Muscle layer of colon (tissue), 2 donors: Measurements from ENCODE around the gene NKAIN2.

ENCODE experiments used
- H3K27ac ChIP-seq: one replicate; pipeline ENCODE4 v1.7.0; 2013; ENCODE audit warnings: low read depth, mild to moderate bottlenecking, low read length, moderate library complexity
- H3K27me3 ChIP-seq, 2 donors: one replicate each; pipeline ENCODE4 v1.7.0; 2013; ENCODE audit warnings: low read length in 2 of 2, mild to moderate bottlenecking in 2 of 2; ENCODE audit not compliant: insufficient read depth in 2 of 2, control insufficient read depth in 1 of 2
- H3K36me3 ChIP-seq: one replicate; pipeline ENCODE4 v1.7.0; 2013; ENCODE audit warnings: mild to moderate bottlenecking, low read length; ENCODE audit not compliant: insufficient read depth
- H3K4me1 ChIP-seq: one replicate; pipeline ENCODE4 v1.7.0; 2013; ENCODE audit warnings: mild to moderate bottlenecking, low read length; ENCODE audit not compliant: insufficient read depth
- H3K4me3 ChIP-seq, 2 donors: one replicate each; pipeline ENCODE4 v1.7.0; 2013; ENCODE audit warnings: low read length in 2 of 2, low read depth in 1 of 2, mild to moderate bottlenecking in 1 of 2, moderate library complexity in 1 of 2
- H3K9ac ChIP-seq: one replicate; pipeline ENCODE4 v1.7.0; 2013; ENCODE audit warnings: low read length
- H3K9me3 ChIP-seq: one replicate; pipeline ENCODE4 v1.7.0; 2013; ENCODE audit warnings: mild to moderate bottlenecking, low read length
- donor health status: abdominal sarcoma.
- donor health status: Adenocarcinoma of cecum.

The NKAIN2 gene

DNA sequence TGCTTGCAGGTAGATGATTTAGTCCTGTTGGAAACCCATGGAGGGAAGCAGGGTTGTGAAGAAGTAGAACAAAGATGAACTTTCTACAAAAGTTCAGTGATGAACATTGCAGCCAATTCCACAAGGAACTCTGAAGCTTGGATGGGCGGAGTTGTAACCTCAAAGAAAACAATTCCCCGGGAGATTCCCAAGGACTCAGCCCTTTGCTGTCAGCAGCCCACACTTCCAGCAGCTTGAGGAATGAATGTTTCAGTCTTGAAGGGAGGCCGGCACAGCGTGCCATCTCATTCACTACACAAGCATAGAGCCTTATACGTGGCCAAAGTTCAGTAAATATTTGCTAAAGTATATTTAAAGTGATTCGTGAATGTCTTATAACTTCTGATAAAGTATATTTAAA lies 269.4 kb downstream of the NKAIN2 start:
- H3K4me1 ChIP-seq = peaks cover 6% of the 10 kb centered on the region
- H3K4me3 ChIP-seq = no peak overlapping the region
- H3K9ac ChIP-seq = no peak overlapping the region
- H3K9me3 ChIP-seq = no peaks in the 10 kb centered on the region
- no peaks in the 10 kb centered on the region for H3K27me3 ChIP-seq
- no peaks in the 10 kb centered on the region for H3K36me3 ChIP-seq
- H3K27ac ChIP-seq = no peak overlapping the region

DNA sequence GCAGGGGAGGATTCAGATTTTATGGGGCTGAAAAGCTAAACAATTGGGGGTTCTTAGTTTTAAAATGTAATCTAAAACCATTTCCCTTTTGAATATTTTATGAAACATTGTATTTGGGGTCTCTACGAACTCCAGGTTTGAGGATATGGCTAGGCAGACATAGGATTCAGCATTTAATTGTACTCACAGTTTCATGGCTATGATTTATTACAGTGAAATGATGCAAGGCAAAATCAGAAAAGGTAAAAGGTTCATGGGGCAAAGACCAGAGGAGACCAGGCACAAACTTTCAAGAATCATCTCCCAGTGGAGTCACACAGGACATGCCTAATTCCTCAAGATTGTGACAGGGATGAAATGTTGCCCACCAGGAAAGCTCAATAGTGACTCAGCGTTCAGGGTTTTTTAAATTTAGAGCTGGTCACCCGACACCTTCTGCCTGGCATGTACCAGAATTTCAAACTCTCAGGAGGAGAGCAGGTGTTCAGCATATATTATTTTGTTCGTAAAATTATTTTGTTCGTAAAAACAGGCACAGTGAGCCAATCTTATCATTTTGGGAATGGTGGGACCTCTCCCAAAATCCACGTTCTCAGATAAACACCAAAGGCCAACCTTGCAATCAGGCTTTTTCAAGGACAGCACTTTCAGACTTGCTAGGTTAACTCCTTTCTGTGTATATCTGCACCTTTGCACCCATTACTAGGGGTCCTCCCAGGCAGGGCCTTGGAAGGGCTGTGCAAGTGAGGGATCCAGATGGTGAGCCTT lies 270.3 kb downstream of the NKAIN2 start:
- no peak overlapping the region for H3K27ac ChIP-seq
- H3K4me3 ChIP-seq = no peak overlapping the region
- H3K27me3 ChIP-seq = no peaks in the 10 kb centered on the region
- H3K9me3 ChIP-seq = no peaks in the 10 kb centered on the region
- peaks cover 6% of the 10 kb centered on the region for H3K4me1 ChIP-seq
- no peaks in the 10 kb centered on the region for H3K36me3 ChIP-seq
- H3K9ac ChIP-seq = no peak overlapping the region

DNA sequence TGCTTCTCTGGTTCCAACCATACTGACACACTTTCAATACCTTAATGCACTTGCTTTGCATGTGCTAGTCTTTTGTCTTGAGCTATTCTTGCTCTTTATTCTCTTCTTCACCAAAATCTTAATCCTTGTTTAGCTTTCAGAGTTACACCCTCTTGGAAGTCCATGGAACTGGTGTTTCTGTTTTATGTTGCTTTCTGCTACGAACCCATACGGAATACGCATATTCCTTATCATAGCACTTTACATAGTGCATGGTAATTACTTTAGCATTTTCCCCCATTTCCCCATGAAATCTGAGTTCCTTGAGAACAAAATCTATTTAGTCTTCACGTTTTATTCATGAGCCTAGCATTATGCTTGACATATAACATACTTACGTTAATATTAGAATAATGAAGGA lies 270.9 kb downstream of the NKAIN2 start:
- Histone ChIP-seq H3K9me3 (no peaks in the 10 kb centered on the region), H3K4me1 (peaks cover 6% of the 10 kb centered on the region), H3K27me3 (no peaks in the 10 kb centered on the region), H3K9ac (no peak overlapping the region), H3K27ac (no peak overlapping the region), H3K4me3 (no peak overlapping the region), H3K36me3 (no peaks in the 10 kb centered on the region)

DNA sequence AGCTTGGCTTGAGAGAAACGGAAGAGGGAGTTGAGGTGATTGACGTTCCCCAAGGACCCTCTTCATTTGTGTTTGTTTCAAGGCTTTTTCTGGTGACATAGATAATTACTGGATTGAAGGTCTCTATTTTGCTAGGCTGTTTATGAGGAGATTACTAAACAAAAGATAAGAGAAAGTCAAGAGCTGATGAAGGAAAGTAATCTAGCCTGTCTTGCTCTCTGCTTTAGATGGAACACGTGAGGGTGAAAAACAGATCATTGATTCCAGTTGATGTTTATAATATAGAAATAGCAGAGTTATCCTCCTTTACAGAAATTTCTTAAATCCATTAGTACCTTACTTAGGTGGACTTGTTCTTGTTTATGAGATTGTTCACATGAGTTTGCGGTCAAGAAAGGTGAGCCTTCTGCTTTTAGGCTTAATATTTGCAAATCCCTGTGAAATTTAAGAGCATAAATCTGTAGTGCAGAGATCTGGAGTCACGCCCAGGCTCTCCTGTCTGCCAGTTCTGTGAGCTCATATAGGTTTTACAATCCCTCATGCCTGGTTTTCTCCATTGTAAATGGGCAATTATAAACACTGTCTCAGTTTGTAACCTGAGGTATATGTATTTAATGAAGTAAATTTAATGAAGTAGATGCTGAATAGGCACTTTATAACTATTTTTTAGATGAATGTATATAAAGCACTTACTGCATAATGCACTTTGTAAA lies 272.8 kb downstream of the NKAIN2 start:
- Histone ChIP-seq H3K9me3 (no peaks in the 10 kb centered on the region), H3K27ac (no peak overlapping the region), H3K4me3 (no peak overlapping the region), H3K27me3 (no peaks in the 10 kb centered on the region), H3K4me1 (peaks cover 6% of the 10 kb centered on the region), H3K36me3 (no peaks in the 10 kb centered on the region), H3K9ac (no peak overlapping the region)

DNA sequence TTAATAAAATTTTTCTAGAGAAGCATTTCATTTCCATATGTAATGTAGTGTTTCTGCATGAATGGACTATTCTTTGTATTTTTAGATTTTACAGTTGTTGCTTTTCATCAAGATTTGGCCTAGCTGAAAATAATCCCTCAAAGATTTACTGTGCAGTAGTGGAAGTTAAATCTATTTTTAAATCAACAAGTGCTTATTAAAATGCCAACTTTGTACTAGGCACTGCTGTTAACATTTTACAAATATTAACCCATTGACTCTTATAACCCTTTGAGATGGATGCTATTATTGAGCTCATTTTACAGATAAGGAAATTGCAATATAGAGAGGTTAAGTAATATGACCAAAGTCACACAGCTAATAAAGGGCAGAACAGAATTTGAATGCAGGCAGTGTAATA lies 274.5 kb downstream of the NKAIN2 start:
- no peaks in the 10 kb centered on the region for H3K36me3 ChIP-seq
- no peaks in the 10 kb centered on the region for H3K9me3 ChIP-seq
- no peak overlapping the region for H3K4me3 ChIP-seq
- H3K4me1 ChIP-seq = peaks cover 6% of the 10 kb centered on the region
- no peak overlapping the region for H3K27ac ChIP-seq
- no peaks in the 10 kb centered on the region for H3K27me3 ChIP-seq
- no peak overlapping the region for H3K9ac ChIP-seq

DNA sequence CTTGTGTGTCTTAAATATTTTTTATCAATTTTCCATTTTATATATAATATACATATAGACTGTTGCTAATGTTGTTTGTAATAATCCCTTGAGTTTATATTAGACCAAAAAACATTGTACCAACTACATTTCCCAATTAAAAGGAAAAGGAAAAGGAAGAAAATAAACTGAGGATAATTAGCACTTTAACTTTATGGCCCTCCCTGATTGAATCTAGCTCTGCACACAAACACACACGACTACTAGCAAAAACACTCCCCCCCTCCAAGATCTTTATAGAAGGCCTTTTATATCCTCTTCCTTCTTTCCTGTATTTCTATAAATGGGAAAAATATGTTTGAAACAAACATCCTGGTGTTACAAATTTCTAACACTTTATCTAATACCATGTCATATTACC lies 276.8 kb downstream of the NKAIN2 start:
- Histone ChIP-seq H3K4me1 (peaks cover 6% of the 10 kb centered on the region), H3K9me3 (no peaks in the 10 kb centered on the region), H3K4me3 (no peak overlapping the region), H3K36me3 (no peaks in the 10 kb centered on the region), H3K9ac (no peak overlapping the region), H3K27me3 (no peaks in the 10 kb centered on the region), H3K27ac (no peak overlapping the region)

DNA sequence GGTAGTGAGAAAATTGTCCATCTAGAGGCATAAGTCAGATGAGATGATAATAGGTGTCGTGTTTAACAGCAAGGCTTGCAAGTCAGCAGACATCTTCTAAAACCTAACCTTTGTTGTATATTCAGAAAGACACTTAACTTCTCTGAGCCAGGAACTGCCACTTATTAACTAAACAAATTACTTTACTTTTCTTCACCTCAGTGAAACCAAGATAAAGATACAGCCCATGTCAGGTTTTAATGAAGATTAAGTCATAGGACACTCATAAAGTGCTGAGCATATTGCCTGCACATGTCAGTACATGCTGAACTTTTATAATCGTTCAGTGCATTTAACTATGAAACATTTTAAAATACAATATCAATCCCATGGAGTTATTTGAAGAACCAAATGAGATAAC lies 286.8 kb downstream of the NKAIN2 start:
- no peak overlapping the region for H3K9ac ChIP-seq
- H3K27ac ChIP-seq = no peak overlapping the region
- H3K9me3 ChIP-seq = no peaks in the 10 kb centered on the region
- no peaks in the 10 kb centered on the region for H3K27me3 ChIP-seq
- no peak overlapping the region for H3K4me3 ChIP-seq
- H3K4me1 ChIP-seq = no peaks in the 10 kb centered on the region
- H3K36me3 ChIP-seq = no peaks in the 10 kb centered on the region

DNA sequence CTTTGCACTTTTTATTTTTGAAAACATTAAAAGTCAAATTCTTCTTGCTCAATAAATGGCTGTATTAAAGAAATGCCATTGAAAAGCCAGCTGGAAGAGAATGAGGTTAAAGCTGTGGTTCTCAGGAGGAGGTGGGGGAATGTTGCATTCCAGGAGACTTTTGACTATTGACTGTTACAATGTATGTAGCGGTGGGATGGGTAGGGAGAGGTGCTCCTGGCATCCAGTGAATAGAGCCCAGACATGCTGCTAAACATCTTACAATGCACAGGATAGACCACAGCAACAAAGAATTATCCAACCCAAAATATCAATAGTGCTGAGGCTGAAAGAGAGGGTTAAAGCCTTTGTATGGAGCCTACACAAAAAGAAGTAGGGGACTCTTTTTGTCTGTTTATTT lies 295.9 kb downstream of the NKAIN2 start:
- Histone ChIP-seq H3K4me1 (no peaks in the 10 kb centered on the region), H3K4me3 (no peak overlapping the region), H3K36me3 (no peaks in the 10 kb centered on the region), H3K9ac (no peak overlapping the region), H3K27me3 (no peaks in the 10 kb centered on the region), H3K27ac (no peak overlapping the region), H3K9me3 (no peaks in the 10 kb centered on the region)

DNA sequence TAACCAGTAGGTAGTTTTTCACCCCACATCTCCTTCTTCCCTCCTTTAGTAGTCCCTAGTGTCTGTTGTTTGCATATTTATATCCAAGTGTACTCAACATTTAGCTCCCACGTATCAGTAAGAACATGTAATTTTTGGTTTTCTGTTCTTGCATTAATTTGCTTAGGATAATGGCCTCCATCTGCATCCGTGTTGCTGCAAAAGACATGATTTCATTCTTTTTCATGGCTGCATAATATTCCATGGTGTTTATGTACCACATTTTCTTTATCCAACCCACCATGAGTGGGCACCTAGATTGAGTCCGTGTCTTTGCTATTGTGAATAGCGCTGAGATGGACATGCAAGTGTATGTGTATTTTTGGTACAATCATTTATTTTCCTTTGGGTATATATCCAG lies 306.8 kb downstream of the NKAIN2 start:
- Histone ChIP-seq H3K9me3 (no peaks in the 10 kb centered on the region), H3K4me3 (no peak overlapping the region), H3K36me3 (no peaks in the 10 kb centered on the region), H3K4me1 (no peaks in the 10 kb centered on the region), H3K27me3 (no peaks in the 10 kb centered on the region), H3K9ac (no peak overlapping the region), H3K27ac (no peak overlapping the region)

DNA sequence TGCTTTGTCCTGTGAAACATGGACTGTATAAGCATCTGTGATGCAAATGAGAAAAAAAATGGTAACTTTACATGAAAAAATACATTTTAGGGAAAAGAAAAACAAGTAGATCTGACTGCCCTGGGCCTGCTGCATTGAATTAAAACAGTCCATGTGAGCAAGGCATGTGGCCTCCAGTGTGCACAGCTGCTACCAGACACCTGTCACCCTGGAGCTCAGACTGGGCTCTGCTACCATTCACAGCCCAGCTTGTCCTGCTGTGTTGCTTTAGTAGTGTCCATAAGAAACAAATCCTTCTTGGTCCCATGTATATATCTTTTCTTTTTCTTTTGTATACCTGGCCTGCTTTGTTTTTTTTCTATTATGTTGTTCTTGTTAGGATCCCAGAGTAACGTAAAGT lies 315.9 kb downstream of the NKAIN2 start:
- H3K27ac ChIP-seq = no peak overlapping the region
- H3K4me1 ChIP-seq = no peaks in the 10 kb centered on the region

DNA sequence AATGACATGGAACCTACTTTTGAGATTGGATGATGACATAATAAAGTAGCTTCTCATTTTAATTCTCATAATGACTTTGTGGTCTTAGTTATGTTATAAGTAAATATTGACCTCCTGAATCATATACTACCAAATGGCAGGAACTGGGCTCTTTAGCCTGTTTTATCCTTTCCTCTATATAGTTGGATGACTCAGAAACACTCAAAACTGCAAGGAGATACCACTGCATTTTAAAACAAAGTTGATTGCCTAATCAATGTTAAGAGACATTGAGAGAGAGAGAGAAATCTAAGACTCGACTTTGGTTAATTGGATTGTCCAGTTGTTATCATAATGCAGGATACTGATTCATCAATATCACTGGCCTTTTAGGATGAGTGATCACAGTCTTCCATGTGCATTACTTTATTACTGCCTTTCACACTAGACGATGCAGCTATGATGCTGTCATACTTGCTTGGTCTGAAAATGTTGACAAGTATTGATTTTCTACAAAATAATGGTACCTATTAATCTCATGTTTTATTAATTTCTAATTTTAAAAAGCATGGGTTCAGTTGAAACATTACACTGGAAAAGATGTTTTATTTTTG lies 320.0 kb downstream of the NKAIN2 start:
- H3K9me3 ChIP-seq = no peaks in the 10 kb centered on the region
- H3K9ac ChIP-seq = no peak overlapping the region
- no peak overlapping the region for H3K4me3 ChIP-seq
- H3K27me3 ChIP-seq = no peaks in the 10 kb centered on the region
- no peaks in the 10 kb centered on the region for H3K36me3 ChIP-seq
- H3K27ac ChIP-seq = no peak overlapping the region
- no peaks in the 10 kb centered on the region for H3K4me1 ChIP-seq

More for the DNA sequence above, 315.9 kb downstream of the NKAIN2 start:
- Histone ChIP-seq H3K9me3 (no peaks in the 10 kb centered on the region), H3K36me3 (no peaks in the 10 kb centered on the region), H3K27me3 (no peaks in the 10 kb centered on the region), H3K4me3 (no peak overlapping the region), H3K9ac (no peak overlapping the region)
